Measurements from ENCODE around the gene NRGN. TPM values are rescaled to one million over a fixed set of nuclear protein-coding genes. Genes with fewer than 3 reads are reported as not detected.
A peak's percentile ranks its signal among the peaks of the same experiment; 100 is the strongest.

Gene NRGN
- polyA plus RNA-seq, 1 donor (not counting 4 experiments of a cell fraction or from before 2014, with no cell fraction given) = 0.97 TPM

GRCh38 chr11:124751391-124751740 is 11.6 kb downstream of the NRGN start:
- Histone ChIP-seq H3K79me2 (ENCODE audit: control insufficient read depth, insufficient read depth, low read length) (no peaks in the 10 kb centered on the region), H3K9ac (ENCODE audit: control insufficient read depth, extremely low read depth, insufficient read depth, low read length) (no peak overlapping the region), H3K4me2 (ENCODE audit: control insufficient read depth, extremely low read depth, insufficient read depth, low read depth, low read length) (no peak overlapping the region), H3K27me3 (ENCODE audit: control insufficient read depth, extremely low read depth, insufficient read depth, low read length) (peaks cover 43% of the 10 kb centered on the region), H3K36me3 (ENCODE audit: control insufficient read depth in 2 of 2, extremely low read depth in 1 of 2, insufficient read depth in 2 of 2, low read length in 2 of 2) (no peaks in the 10 kb centered on the region), H3K9me1 (ENCODE audit: control insufficient read depth, extremely low read depth, insufficient read depth, low read length) (no peaks in the 10 kb centered on the region), H3K4me1 (ENCODE audit: control insufficient read depth, extremely low read depth, insufficient read depth, low read length) (peaks cover 3% of the 10 kb centered on the region), H3K27ac (ENCODE audit: control insufficient read depth, insufficient read depth, low read length) (no peak overlapping the region), H4K20me1 (ENCODE audit: control insufficient read depth, extremely low read depth, insufficient read depth, low read length) (no peaks in the 10 kb centered on the region), H3K4me3 (ENCODE audit: control insufficient read depth in 2 of 3, extremely low read depth in 1 of 3, insufficient read depth in 2 of 3, low read depth in 1 of 3, low read length in 3 of 3) (no peak overlapping the region), H3K9me3 (ENCODE audit: control insufficient read depth, low read depth, low read length) (no peaks in the 10 kb centered on the region), H2AFZ (ENCODE audit: control insufficient read depth, low read length) (no peak overlapping the region)
- FAIRE-seq (no peak), DNase-seq (ENCODE audit: low read depth, low spot score) (no peak)
- dilution Hi-C loops (cut with MboI; ENCODE audit: extremely low pct_ligation_motif_present, low sequenced_read_pairs) = no loop called here
- no peak for TF ChIP-seq EZH2 (IDR thresholded peaks at IDR 0.05; ENCODE audit: low read length)

GRCh38 chr11:124751741-124752470 is 12.2 kb downstream of the NRGN start, which contains the start of gene VSIG2:
VSIG2 (minus strand) TSS chr11:124752255; CDS start chr11:124752137, 118 bp downstream.
- TF ChIP-seq, protein P1, sequence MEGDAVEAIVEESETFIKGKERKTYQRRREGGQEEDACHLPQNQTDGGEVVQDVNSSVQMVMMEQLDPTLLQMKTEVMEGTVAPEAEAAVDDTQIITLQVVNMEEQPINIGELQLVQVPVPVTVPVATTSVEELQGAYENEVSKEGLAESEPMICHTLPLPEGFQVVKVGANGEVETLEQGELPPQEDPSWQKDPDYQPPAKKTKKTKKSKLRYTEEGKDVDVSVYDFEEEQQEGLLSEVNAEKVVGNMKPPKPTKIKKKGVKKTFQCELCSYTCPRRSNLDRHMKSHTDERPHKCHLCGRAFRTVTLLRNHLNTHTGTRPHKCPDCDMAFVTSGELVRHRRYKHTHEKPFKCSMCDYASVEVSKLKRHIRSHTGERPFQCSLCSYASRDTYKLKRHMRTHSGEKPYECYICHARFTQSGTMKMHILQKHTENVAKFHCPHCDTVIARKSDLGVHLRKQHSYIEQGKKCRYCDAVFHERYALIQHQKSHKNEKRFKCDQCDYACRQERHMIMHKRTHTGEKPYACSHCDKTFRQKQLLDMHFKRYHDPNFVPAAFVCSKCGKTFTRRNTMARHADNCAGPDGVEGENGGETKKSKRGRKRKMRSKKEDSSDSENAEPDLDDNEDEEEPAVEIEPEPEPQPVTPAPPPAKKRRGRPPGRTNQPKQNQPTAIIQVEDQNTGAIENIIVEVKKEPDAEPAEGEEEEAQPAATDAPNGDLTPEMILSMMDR (optimal IDR thresholded peaks at IDR 0.05 in 1 of 3, IDR thresholded peaks at IDR 0.05 in 1 of 3, conservative IDR thresholded peaks at IDR 0.05 in 1 of 3; ENCODE audit: extremely low read depth in 1 of 3, insufficient read depth in 2 of 3, low read length in 3 of 3) = no peak
- TF ChIP-seq EZH2 (IDR thresholded peaks at IDR 0.05; ENCODE audit: low read length) = peak; percentile 40
- H3K27me3 ChIP-seq (ENCODE audit: control insufficient read depth, extremely low read depth, insufficient read depth, low read length) = peaks cover 49% of the 10 kb centered on the region
- no peak within 1 kb of the TSS for H3K9ac ChIP-seq (ENCODE audit: control insufficient read depth, extremely low read depth, insufficient read depth, low read length)
- H3K9me3 ChIP-seq (ENCODE audit: control insufficient read depth, low read depth, low read length) = no peaks in the 10 kb centered on the region
- no peak within 1 kb of the TSS for H2AFZ ChIP-seq (ENCODE audit: control insufficient read depth, low read length)
- no peaks in the 10 kb centered on the region for H3K9me1 ChIP-seq (ENCODE audit: control insufficient read depth, extremely low read depth, insufficient read depth, low read length)
- no peak within 1 kb of the TSS for H3K4me2 ChIP-seq (ENCODE audit: control insufficient read depth, extremely low read depth, insufficient read depth, low read depth, low read length)
- no peaks in the 10 kb centered on the region for H4K20me1 ChIP-seq (ENCODE audit: control insufficient read depth, extremely low read depth, insufficient read depth, low read length)
- FAIRE-seq (no peak), DNase-seq (ENCODE audit: low read depth, low spot score) (no peak)
- no peak within 1 kb of the TSS for H3K4me3 ChIP-seq (ENCODE audit: control insufficient read depth in 2 of 3, extremely low read depth in 1 of 3, insufficient read depth in 2 of 3, low read depth in 1 of 3, low read length in 3 of 3)
- H3K79me2 ChIP-seq (ENCODE audit: control insufficient read depth, insufficient read depth, low read length) = no peaks in the 10 kb centered on the region
- no peak within 1 kb of the TSS for H3K27ac ChIP-seq (ENCODE audit: control insufficient read depth, insufficient read depth, low read length)
- H3K36me3 ChIP-seq (ENCODE audit: control insufficient read depth in 2 of 2, extremely low read depth in 1 of 2, insufficient read depth in 2 of 2, low read length in 2 of 2) = no peaks in the 10 kb centered on the region
- dilution Hi-C loops (cut with MboI; ENCODE audit: extremely low pct_ligation_motif_present, low sequenced_read_pairs) = no loop called here
- no peaks in the 10 kb centered on the region for H3K4me1 ChIP-seq (ENCODE audit: control insufficient read depth, extremely low read depth, insufficient read depth, low read length)

Data from keratinocyte (primary cell).